HEK293 (cell line): ENCODE measurements around the gene RFX4.

ENCODE experiments used
- CTCF ChIA-PET: fragments of 350-600 bp; formaldehyde crosslinking; extraction: SDS; loops from one replicate; lab custom pipeline; 2021; ENCODE audit warnings: antibody characterized with exemption; lab: Yijun Ruan, JAX
- POLR2A ChIA-PET: fragments of 300-600 bp; formaldehyde crosslinking; extraction: SDS; loops from one replicate; lab custom pipeline; 2020; ENCODE audit warnings: antibody characterized with exemption, inconsistent platforms; lab: Yijun Ruan, JAX
- H3K27ac ChIP-seq: fragments of 200-500 bp; sonication (Bioruptor generic); 2 replicates; pipeline ENCODE4 v1.5.1; 2014; ENCODE audit warnings: low read depth, low read length, control low read depth, inconsistent platforms; ENCODE audit errors: extremely low read depth
- H3K36me3 ChIP-seq, 2 experiments: fragments of 200-500 bp in 1 of 2; sonication (Bioruptor generic) in 1 of 2; 1 replicate in 1 of 2; 2 replicates in 1 of 2; pipeline ENCODE4 v1.5.1; 2014 to 2017; ENCODE audit warnings: inconsistent platforms in 2 of 2, low read length in 2 of 2; ENCODE audit not compliant: control insufficient read depth in 2 of 2, insufficient read depth in 1 of 2
- H3K4me1 ChIP-seq: fragments of 200-500 bp; sonication (Bioruptor generic); 2 replicates; pipeline ENCODE4 v1.5.1; 2014; ENCODE audit warnings: mild to moderate bottlenecking, low read length, inconsistent platforms; ENCODE audit not compliant: control insufficient read depth, insufficient read depth
- H3K4me3 ChIP-seq: 2 replicates; pipeline ENCODE4 v1.5.1; 2011; ENCODE audit warnings: low read depth, mild to moderate bottlenecking, control low read depth, low read length, moderate library complexity
- H3K9me3 ChIP-seq: fragments of 200-500 bp; sonication (Bioruptor generic); 2 replicates; pipeline ENCODE4 v1.5.1; 2014; ENCODE audit warnings: low read depth, low read length, inconsistent platforms; ENCODE audit not compliant: control insufficient read depth, insufficient read depth
- BCL11B ChIP-seq: fragments of 450-650 bp; formaldehyde crosslinking; IDR thresholded peaks from 2 replicates; pipeline ENCODE4 v1.5.1; 2016; ENCODE audit warnings: low read depth, missing biosample characterization, missing genetic modification characterization
- GLI4 ChIP-seq: fragments of 450-650 bp; formaldehyde crosslinking; IDR thresholded peaks from 2 replicates; pipeline ENCODE4 v1.5.1; 2016; ENCODE audit warnings: missing biosample characterization, missing genetic modification characterization
- GLIS1 ChIP-seq: fragments of 450-650 bp; formaldehyde crosslinking; IDR thresholded peaks from 2 replicates; pipeline ENCODE4 v1.5.1; 2016; ENCODE audit warnings: missing biosample characterization, missing genetic modification characterization
- REPIN1 ChIP-seq: fragments of 450-650 bp; formaldehyde crosslinking; IDR thresholded peaks from 2 replicates; pipeline ENCODE4 v1.5.1; 2017; ENCODE audit warnings: missing biosample characterization, missing genetic modification characterization, low read depth
- SP3 ChIP-seq: fragments of 450-650 bp; formaldehyde crosslinking; IDR thresholded peaks from 2 replicates; pipeline ENCODE4 v1.5.1; 2016; ENCODE audit warnings: missing biosample characterization, missing genetic modification characterization
- ZEB2 ChIP-seq: fragments of 450-650 bp; formaldehyde crosslinking; IDR thresholded peaks from 2 replicates; pipeline ENCODE4 v1.5.1; 2016; ENCODE audit warnings: missing biosample characterization, missing genetic modification characterization
- ZFP41 ChIP-seq: fragments of 450-650 bp; formaldehyde crosslinking; IDR thresholded peaks from 2 replicates; pipeline ENCODE4 v1.5.1; 2016; ENCODE audit warnings: missing biosample characterization, missing genetic modification characterization, borderline replicate concordance
- ZIC2 ChIP-seq: fragments of 450-650 bp; formaldehyde crosslinking; IDR thresholded peaks from 2 replicates; pipeline ENCODE4 v1.5.1; 2016; ENCODE audit warnings: missing biosample characterization, missing genetic modification characterization
- ZNF121 ChIP-seq: fragments of 450-650 bp; formaldehyde crosslinking; IDR thresholded peaks from 2 replicates; pipeline ENCODE4 v1.5.1; 2016; ENCODE audit warnings: missing biosample characterization, missing genetic modification characterization
- ZNF157 ChIP-seq: fragments of 450-650 bp; formaldehyde crosslinking; IDR thresholded peaks from 2 replicates; pipeline ENCODE4 v1.5.1; 2016; ENCODE audit warnings: missing biosample characterization, missing genetic modification characterization
- ZNF184 ChIP-seq: fragments of 450-650 bp; IDR thresholded peaks from 2 replicates; pipeline ENCODE4 v1.5.1; 2018; ENCODE audit warnings: missing biosample characterization, mild to moderate bottlenecking, missing genetic modification characterization
- ZNF2 ChIP-seq: fragments of 450-650 bp; formaldehyde crosslinking; IDR thresholded peaks from 2 replicates; pipeline ENCODE4 v1.5.1; 2016; ENCODE audit warnings: missing biosample characterization, missing genetic modification characterization
- ZNF274 ChIP-seq, 2 experiments: fragments of 200-500 bp in 1 of 2; fragments of 450-650 bp in 1 of 2; sonication (Bioruptor generic) in 1 of 2; formaldehyde crosslinking in 1 of 2; IDR thresholded peaks; 2 replicates each; pipeline versions ENCODE4 v1.5.1 to v1.6.1; 2014 to 2016; ENCODE audit warnings: borderline replicate concordance in 1 of 2, inconsistent platforms in 1 of 2, low read length in 1 of 2, missing biosample characterization in 1 of 2, missing genetic modification characterization in 1 of 2
- ZNF324 ChIP-seq: fragments of 450-650 bp; formaldehyde crosslinking; IDR thresholded peaks from 2 replicates; pipeline ENCODE4 v1.5.1; 2016; ENCODE audit warnings: missing biosample characterization, missing genetic modification characterization
- ZNF341 ChIP-seq: fragments of 450-650 bp; formaldehyde crosslinking; IDR thresholded peaks from 2 replicates; pipeline ENCODE4; 2016; ENCODE audit warnings: low read depth, missing biosample characterization, missing genetic modification characterization
- ZNF423 ChIP-seq: fragments of 450-650 bp; formaldehyde crosslinking; IDR thresholded peaks from 2 replicates; pipeline ENCODE4 v1.5.1; 2016; ENCODE audit warnings: missing biosample characterization, missing genetic modification characterization
- ZNF501 ChIP-seq: fragments of 450-650 bp; formaldehyde crosslinking; IDR thresholded peaks from 2 replicates; pipeline ENCODE4 v1.5.1; 2016; ENCODE audit warnings: missing biosample characterization, missing genetic modification characterization
- ZNF521 ChIP-seq: fragments of 450-650 bp; formaldehyde crosslinking; IDR thresholded peaks from 2 replicates; pipeline ENCODE4 v1.5.1; 2017; ENCODE audit warnings: missing biosample characterization, mild to moderate bottlenecking, missing genetic modification characterization
- ZNF529 ChIP-seq: fragments of 450-650 bp; formaldehyde crosslinking; IDR thresholded peaks from 2 replicates; pipeline ENCODE4 v1.5.1; 2017; ENCODE audit warnings: missing genetic modification characterization, missing biosample characterization; ENCODE audit not compliant: insufficient replicate concordance
- ZNF677 ChIP-seq: fragments of 450-650 bp; IDR thresholded peaks from 2 replicates; pipeline ENCODE4 v1.5.0; 2018; ENCODE audit warnings: missing biosample characterization, mild to moderate bottlenecking, missing genetic modification characterization, moderate library complexity
- ZNF76 ChIP-seq: fragments of 450-650 bp; formaldehyde crosslinking; IDR thresholded peaks from 2 replicates; pipeline ENCODE4; 2016; ENCODE audit warnings: low read depth, missing biosample characterization, missing genetic modification characterization, borderline replicate concordance
- TF ChIP-seq, protein P1 (sequence below): fragments of 450-650 bp; formaldehyde crosslinking; IDR thresholded peaks from 2 replicates; pipeline ENCODE4 v1.5.1; 2016; ENCODE audit warnings: missing biosample characterization, missing genetic modification characterization

RFX4 gene

DNA sequence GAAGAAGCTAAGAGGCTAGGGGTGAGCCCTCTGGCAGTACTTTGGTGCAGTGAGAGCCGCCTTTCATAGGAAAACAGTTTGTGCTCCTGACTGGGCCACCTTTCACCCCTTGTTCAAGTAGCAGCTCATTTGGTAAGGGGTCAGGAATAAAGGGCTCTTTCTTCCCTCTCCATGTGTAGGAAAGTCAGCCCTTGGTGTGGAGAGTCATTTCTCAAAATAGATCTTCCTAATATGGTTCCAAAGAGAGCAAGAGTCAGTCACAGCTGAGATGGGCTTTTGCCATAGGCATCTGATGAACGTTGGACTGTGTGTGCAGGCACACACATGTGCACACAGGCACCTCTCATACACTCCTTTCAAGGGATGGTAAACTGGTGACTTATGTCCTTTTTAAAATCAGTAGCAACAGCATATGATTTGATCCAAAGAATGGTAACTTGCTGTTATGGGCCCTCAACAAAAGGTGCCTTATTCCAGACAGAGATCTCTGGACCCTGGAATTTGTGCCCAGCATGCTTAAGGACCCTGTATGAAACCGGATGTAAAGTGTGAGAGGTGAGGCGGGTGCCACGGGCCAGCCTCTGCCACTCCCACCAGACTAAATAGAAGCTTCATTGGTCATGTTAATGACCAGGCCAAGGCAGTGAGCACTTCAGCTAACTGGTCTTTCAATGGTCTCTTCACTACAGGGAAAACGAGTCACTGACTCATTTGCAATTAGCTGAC, 175.0 kb downstream of the RFX4 start:
- no peaks in the 10 kb centered on the region for H3K9me3 ChIP-seq
- TF ChIP-seq ZNF529 (tag by site-specific recombination) (no peak), GLI4 (tag by site-specific recombination) (no peak), ZEB2 (tag by site-specific recombination) (no peak), ZNF274 (IDR thresholded peaks at IDR 0.05; ENCODE audit: low read length) (no peak), ZNF274 (tag by site-specific recombination; IDR thresholded peaks at IDR 0.05; ENCODE audit: borderline replicate concordance) (no peak), ZNF341 (tag by site-specific recombination) (no peak), REPIN1 (tag by site-specific recombination) (no peak), ZNF501 (tag by site-specific recombination) (no peak), ZNF121 (tag by site-specific recombination) (no peak), SP3 (tag by site-specific recombination) (no peak), ZNF521 (tag by site-specific recombination) (no peak), ZNF184 (tag by site-specific recombination) (no peak)
- POLR2A ChIA-PET: interaction anchor here (0.7 kb wide), 1 partner anchor 367 kb away, joined by 6 read pairs; no protein-coding TSS in a partner anchor
- H3K4me1 ChIP-seq: no peaks in the 10 kb centered on the region; the same call in 1 of the 2 replicates
- no peak overlapping the region for H3K4me3 ChIP-seq
- no peak overlapping the region for H3K27ac ChIP-seq
- CTCF ChIA-PET: no interaction called here
- H3K36me3 ChIP-seq: no peaks in the 10 kb centered on the region

DNA sequence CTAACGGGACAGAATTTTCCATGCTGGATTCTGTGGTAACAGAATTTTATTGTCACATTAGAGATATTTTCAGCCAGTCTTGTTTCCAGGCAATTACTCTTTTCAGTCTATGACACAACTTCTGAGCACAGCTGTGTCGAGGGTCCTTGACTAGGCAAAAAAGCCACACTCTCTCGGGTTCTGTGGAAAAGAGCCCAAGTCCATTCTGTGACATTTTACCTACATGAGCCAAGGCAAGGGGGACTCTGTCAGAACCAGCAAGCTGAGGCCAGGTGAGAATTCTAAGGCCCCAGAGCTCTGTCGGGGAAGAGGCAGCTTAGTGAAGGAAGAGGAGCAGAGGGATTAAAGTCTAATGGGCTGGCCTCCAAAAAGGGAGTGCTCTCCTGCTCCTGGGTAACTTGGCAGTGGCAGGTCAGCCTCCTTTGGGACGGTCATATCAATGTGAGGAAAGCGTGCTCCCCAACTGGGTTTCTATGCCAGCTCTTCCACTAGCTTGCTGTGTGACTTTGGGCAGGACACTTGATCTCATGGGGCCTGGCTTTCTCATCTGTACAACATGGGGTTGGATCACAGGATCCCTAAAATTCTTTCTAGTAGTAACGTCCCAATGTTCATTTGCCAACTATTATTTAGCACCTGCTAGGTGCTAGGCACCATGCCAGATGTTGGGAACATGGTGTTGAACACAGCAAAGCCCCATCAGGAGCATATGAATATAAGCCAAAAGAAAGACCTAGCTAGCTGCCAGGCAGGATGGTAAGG, 175.7 kb downstream of the RFX4 start:
- Histone ChIP-seq H3K36me3 (no peaks in the 10 kb centered on the region), H3K4me3 (no peak overlapping the region), H3K27ac (no peak overlapping the region), H3K9me3 (no peaks in the 10 kb centered on the region), H3K4me1 (no peaks in the 10 kb centered on the region; the same call in 1 of the 2 replicates)
- TF ChIP-seq BCL11B (tag by site-specific recombination) (no peak), ZFP41 (tag by site-specific recombination) (no peak), ZNF324 (no peak), ZNF423 (no peak), ZNF76 (tag by site-specific recombination) (no peak)
- ChIA-PET POLR2A (interaction anchor here (0.8 kb wide), 1 partner anchor 17 kb away, joined by 3 read pairs; no protein-coding TSS in a partner anchor), CTCF (no interaction called here)

DNA sequence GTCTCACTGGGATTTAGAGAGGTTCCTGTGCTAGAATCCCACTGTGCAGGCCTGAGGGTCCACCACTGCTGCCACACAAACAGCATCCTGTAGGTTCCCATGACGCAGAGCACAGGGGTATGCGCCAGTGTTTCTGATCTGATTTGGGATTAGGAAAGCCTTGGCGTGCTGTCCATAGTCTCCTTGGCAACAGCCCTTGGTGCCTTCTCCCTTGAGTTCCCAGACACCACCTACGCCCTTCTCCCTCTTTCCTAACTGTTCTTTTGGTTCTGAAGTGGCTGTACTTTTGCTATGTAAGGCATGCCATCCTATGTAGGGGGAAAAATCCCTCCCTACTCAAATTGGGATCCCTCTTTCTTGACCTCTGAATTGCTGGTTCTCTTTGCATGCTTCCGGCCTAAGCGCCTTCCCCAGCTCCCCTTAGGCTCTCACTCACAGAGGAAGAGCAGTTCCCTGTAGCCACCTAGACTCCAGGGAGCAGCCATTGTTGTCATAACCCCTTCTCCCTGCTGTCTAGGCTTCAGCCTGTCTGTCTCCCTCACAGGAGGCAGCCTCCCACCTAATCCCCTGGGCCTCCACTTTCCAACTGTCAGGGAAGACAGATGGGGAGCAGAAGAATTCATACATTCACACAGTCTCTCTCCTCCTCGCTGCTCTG, 176.9 kb downstream of the RFX4 start:
- H3K27ac ChIP-seq: no peak overlapping the region
- POLR2A ChIA-PET: interaction anchor here (0.8 kb wide), 1 partner anchor 16 kb away, joined by 3 read pairs; no protein-coding TSS in a partner anchor
- no peak for TF ChIP-seq ZNF157 (tag by site-specific recombination)
- TF ChIP-seq, protein P1, sequence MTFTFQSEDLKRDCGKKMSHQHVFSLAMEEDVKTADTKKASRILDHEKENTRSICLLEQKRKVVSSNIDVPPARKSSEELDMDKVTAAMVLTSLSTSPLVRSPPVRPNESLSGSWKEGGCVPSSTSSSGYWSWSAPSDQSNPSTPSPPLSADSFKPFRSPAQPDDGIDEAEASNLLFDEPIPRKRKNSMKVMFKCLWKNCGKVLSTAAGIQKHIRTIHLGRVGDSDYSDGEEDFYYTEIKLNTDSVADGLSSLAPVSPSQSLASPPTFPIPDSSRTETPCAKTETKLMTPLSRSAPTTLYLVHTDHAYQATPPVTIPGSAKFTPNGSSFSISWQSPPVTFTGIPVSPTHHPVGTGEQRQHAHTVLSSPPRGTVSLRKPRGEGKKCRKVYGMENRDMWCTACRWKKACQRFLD: no peak
- no peak for TF ChIP-seq ZNF2 (tag by site-specific recombination)
- peak; percentile 38; the same call in 1 of the 2 replicates for TF ChIP-seq GLIS1 (tag by site-specific recombination)
- TF ChIP-seq ZIC2 (tag by site-specific recombination): peak; percentile 51
- TF ChIP-seq ZNF677: no peak

More for the DNA sequence above, 176.9 kb downstream of the RFX4 start:
- Histone ChIP-seq H3K9me3 (no peaks in the 10 kb centered on the region), H3K4me1 (no peaks in the 10 kb centered on the region; the same call in 1 of the 2 replicates), H3K4me3 (no peak overlapping the region), H3K36me3 (no peaks in the 10 kb centered on the region)
- CTCF ChIA-PET: interaction anchor here (0.5 kb wide), 1 partner anchor 370 kb away, joined by 4 read pairs; no protein-coding TSS in a partner anchor
